H1 (cell line): ENCODE measurements around the gene SMARCAL1. TPM values are rescaled to one million over a fixed set of nuclear protein-coding genes. Genes with fewer than 3 reads are reported as not detected.

ENCODE experiments used
- ASH2L ChIP-seq: fragments of 200-600, 300-600 bp; sonication (generic); IDR thresholded peaks from one replicate; pipeline ENCODE4 v1.7.1; 2017; ENCODE audit warnings: low read length
- CBX8 ChIP-seq: fragments of 300-800, 300-1000 bp; sonication (generic); IDR thresholded peaks from 2 replicates; pipeline ENCODE4 v1.7.1; 2016; ENCODE audit warnings: low read depth, low read length, borderline replicate concordance
- CEBPB ChIP-seq: IDR thresholded peaks from 2 replicates; pipeline ENCODE4 v1.6.1; 2012; ENCODE audit warnings: low read depth, low read length
- CHD7 ChIP-seq: fragments of 300-600 bp; sonication (generic); IDR thresholded peaks from 2 replicates; pipeline ENCODE4 v1.7.1; 2012; ENCODE audit warnings: low read length, moderate library complexity, mild to moderate bottlenecking, inconsistent platforms; ENCODE audit not compliant: insufficient replicate concordance
- MAX ChIP-seq: IDR thresholded peaks from 2 replicates; pipeline ENCODE4 v1.6.1; 2012; ENCODE audit warnings: inconsistent platforms
- NANOG ChIP-seq: IDR thresholded peaks from 2 replicates; pipeline ENCODE4 v1.6.1; 2011; ENCODE audit warnings: low read length, low read depth, mild to moderate bottlenecking, inconsistent platforms; ENCODE audit not compliant: insufficient read depth, poor library complexity, severe bottlenecking
- NRF1 ChIP-seq: IDR thresholded peaks from 2 replicates; pipeline ENCODE4 v1.6.1; 2011; ENCODE audit warnings: mild to moderate bottlenecking, low read depth, low read length, improper control_type of control experiment
- POLR2A ChIP-seq, 2 experiments: IDR thresholded peaks; 1 replicate in 1 of 2; 2 replicates in 1 of 2; pipeline ENCODE4 v1.6.1; 2011; ENCODE audit warnings: low read depth in 2 of 2, low read length in 2 of 2, mild to moderate bottlenecking in 2 of 2; ENCODE audit errors: control extremely low read depth in 1 of 2
- RBBP5 ChIP-seq: IDR thresholded peaks from 2 replicates; pipeline ENCODE4 v1.7.1; 2012; ENCODE audit warnings: low read depth, mild to moderate bottlenecking, inconsistent platforms, low read length, moderate library complexity, borderline replicate concordance
- TBP ChIP-seq: IDR thresholded peaks from 2 replicates; pipeline ENCODE4 v1.6.1; 2011; ENCODE audit warnings: low read depth, low read length, improper control_type of control experiment
- polyA plus RNA-seq, 7 experiments: library from polyadenylated mRNA; depleted of rRNA in 3 of 7; stranded (reverse) in 5 of 7; unstranded in 2 of 7; fragments of >200 nt in 5 of 7; fragments of 200-250 nt in 2 of 7; gene quantifications; 1 replicate in 5 of 7; 2 replicates in 1 of 7; 4 replicates in 1 of 7; pipeline versions ENCODE4 v1.2.1 to v1.2.3, GENCODE V29; 2011 to 2013; ENCODE audit warnings: missing spikeins in 2 of 7, mixed read lengths in 2 of 7
- total RNA-seq: library from RNA; stranded (reverse); fragmentation: NEBNext Ultra II Directional; extraction: Animal tissue kit (Norgen Biotek cat#: 25700); gene quantifications from 2 replicates; pipeline ENCODE4 v1.2.1, GENCODE V29; 2021

SMARCAL1 gene
- total and polyA plus RNA-seq, 2 of the 8 experiments (the other 6 are each of a cell fraction or from before 2014, with no cell fraction given): 17.6 to 17.9 TPM

GRCh38 chr2:216391401-216391800 is 20.9 kb upstream of the SMARCAL1 start (continued):
- no peak for TF ChIP-seq CBX8
- TF ChIP-seq TBP: no peak
- TF ChIP-seq POLR2A (IDR thresholded peaks at IDR 0.05; ENCODE audit: control extremely low read depth in 1 of 2, low read depth in 2 of 2, low read length in 2 of 2): no peak
- TF ChIP-seq NRF1: no peak
- no peak for TF ChIP-seq ASH2L
- TF ChIP-seq NANOG: no peak
- no peak for TF ChIP-seq CHD7
- TF ChIP-seq MAX: no peak
- no peak for TF ChIP-seq RBBP5
- no peak for TF ChIP-seq CEBPB
